Loucy (cell line): ENCODE measurements around the gene RAB22A.

Experiments used
- H2AFZ ChIP-seq: fragments of 200-600 bp; sonication (generic); 2 replicates; pipeline ENCODE4 v1.6.0; 2016; ENCODE audit warnings: antibody characterized with exemption, mild to moderate bottlenecking, low read length, moderate library complexity
- H3F3A ChIP-seq: fragments of 200-600 bp; 2 replicates; pipeline ENCODE4 v1.6.0; 2016; ENCODE audit warnings: antibody characterized with exemption, low read depth, mild to moderate bottlenecking
- H3K27me3 ChIP-seq: fragments of 200-600 bp; sonication (generic); 2 replicates; pipeline ENCODE4 v1.6.1; 2014; ENCODE audit warnings: low read length, mild to moderate bottlenecking; ENCODE audit not compliant: insufficient read depth, poor library complexity, severe bottlenecking
- H3K36me3 ChIP-seq: fragments of 200-600 bp; sonication (generic); 2 replicates; pipeline ENCODE4 v1.6.1; 2016; ENCODE audit warnings: low read length; ENCODE audit not compliant: insufficient read depth
- H3K4me1 ChIP-seq: fragments of 200-600 bp; sonication (generic); 2 replicates; pipeline ENCODE4 v1.5.1; 2014; ENCODE audit warnings: low read length, mild to moderate bottlenecking; ENCODE audit not compliant: insufficient read depth, poor library complexity, severe bottlenecking
- H3K4me2 ChIP-seq: fragments of 200-600 bp; sonication (generic); 2 replicates; pipeline ENCODE4 v1.6.0; 2014; ENCODE audit warnings: antibody characterized with exemption, low read length, low read depth, mild to moderate bottlenecking; ENCODE audit not compliant: poor library complexity, severe bottlenecking
- H3K4me3 ChIP-seq: fragments of 200-600 bp; sonication (generic); 2 replicates; pipeline ENCODE4 v1.5.1; 2014; ENCODE audit warnings: low read length, mild to moderate bottlenecking, mixed read lengths; ENCODE audit not compliant: poor library complexity, severe bottlenecking
- H3K79me2 ChIP-seq: fragments of 200-600 bp; sonication (generic); 2 replicates; pipeline ENCODE4 v1.6.1; 2014; ENCODE audit warnings: low read length; ENCODE audit not compliant: insufficient read depth
- H3K9ac ChIP-seq: fragments of 200-600 bp; sonication (generic); 2 replicates; pipeline ENCODE4 v1.6.0; 2014; ENCODE audit warnings: mild to moderate bottlenecking, low read depth, low read length, moderate library complexity; ENCODE audit not compliant: poor library complexity, severe bottlenecking
- H3K9me2 ChIP-seq: fragments of 200-600 bp; sonication (generic); replicated peaks from 2 replicates; pipeline ENCODE4 v1.6.1; 2016; ENCODE audit warnings: low read depth, low read length, mixed read lengths
- H3K9me3 ChIP-seq: fragments of 200-600 bp; sonication (generic); 2 replicates; pipeline ENCODE4 v1.6.1; 2014; ENCODE audit warnings: mild to moderate bottlenecking, antibody characterized with exemption, low read length, low read depth; ENCODE audit not compliant: insufficient read depth
- H4K20me1 ChIP-seq: fragments of 200-600 bp; sonication (generic); 2 replicates; pipeline ENCODE4 v1.6.0; 2014; ENCODE audit warnings: antibody characterized with exemption, low read length, mild to moderate bottlenecking; ENCODE audit not compliant: insufficient read depth, poor library complexity, severe bottlenecking
- EZH2phosphoT487 ChIP-seq: fragments of 200-600 bp; IDR thresholded peaks from 2 replicates; pipeline ENCODE4 v1.6.1; 2018; ENCODE audit warnings: antibody characterized with exemption, mild to moderate bottlenecking, moderate library complexity, borderline replicate concordance
- TF ChIP-seq, protein P1 (sequence below): fragments of 200-600 bp; sonication (generic); conservative IDR thresholded peaks from 2 replicates; pipeline ENCODE4 v1.5.1; 2014; ENCODE audit warnings: mild to moderate bottlenecking, antibody characterized with exemption, low read length

RAB22A gene

DNA sequence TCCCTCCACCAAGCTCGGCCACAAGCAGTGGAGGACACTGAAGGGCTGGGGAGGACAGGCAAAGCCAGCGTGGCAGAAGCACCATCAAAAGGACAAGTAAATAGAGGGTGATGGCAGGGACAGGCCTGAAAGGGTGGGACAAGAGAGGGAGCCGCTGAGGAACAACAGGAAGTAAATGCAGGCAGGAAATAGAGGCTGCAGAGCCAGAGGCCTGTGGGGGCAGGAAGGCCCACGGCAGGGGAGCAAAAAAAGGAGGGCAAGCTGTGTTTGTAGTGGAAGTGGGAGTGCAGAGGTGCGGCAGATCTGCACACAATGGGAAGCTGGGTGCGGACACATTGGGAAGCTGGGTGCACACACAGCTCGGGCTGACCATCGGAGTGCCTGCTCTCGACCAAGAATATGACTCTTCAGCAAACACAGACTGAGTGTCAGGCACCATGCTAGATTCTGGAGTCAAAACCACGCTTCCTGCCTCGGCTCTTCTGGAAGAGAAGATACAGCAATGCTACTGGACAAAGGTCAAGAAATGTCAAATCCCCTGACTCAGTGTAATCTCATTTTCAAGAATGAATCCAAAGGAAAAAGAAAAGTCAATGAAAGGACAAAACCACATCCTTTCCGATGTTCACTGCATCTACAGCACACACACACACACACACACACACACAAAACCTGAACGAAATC lies 40.4 kb upstream of the RAB22A start:
- H3F3A ChIP-seq, result no peaks in the 10 kb centered on the region
- H3K36me3 ChIP-seq, result no peaks in the 10 kb centered on the region
- TF ChIP-seq, protein P1, sequence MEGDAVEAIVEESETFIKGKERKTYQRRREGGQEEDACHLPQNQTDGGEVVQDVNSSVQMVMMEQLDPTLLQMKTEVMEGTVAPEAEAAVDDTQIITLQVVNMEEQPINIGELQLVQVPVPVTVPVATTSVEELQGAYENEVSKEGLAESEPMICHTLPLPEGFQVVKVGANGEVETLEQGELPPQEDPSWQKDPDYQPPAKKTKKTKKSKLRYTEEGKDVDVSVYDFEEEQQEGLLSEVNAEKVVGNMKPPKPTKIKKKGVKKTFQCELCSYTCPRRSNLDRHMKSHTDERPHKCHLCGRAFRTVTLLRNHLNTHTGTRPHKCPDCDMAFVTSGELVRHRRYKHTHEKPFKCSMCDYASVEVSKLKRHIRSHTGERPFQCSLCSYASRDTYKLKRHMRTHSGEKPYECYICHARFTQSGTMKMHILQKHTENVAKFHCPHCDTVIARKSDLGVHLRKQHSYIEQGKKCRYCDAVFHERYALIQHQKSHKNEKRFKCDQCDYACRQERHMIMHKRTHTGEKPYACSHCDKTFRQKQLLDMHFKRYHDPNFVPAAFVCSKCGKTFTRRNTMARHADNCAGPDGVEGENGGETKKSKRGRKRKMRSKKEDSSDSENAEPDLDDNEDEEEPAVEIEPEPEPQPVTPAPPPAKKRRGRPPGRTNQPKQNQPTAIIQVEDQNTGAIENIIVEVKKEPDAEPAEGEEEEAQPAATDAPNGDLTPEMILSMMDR, result no peak
- TF ChIP-seq EZH2phosphoT487, result no peak
- no peaks in the 10 kb centered on the region for H3K9me2 ChIP-seq
- H2AFZ ChIP-seq, result peak overlapping the region; percentile 77
- H4K20me1 ChIP-seq, result no peaks in the 10 kb centered on the region
- no peak overlapping the region for H3K4me3 ChIP-seq
- no peaks in the 10 kb centered on the region for H3K27me3 ChIP-seq
- H3K9me3 ChIP-seq, result peaks cover 3% of the 10 kb centered on the region; the same call in 1 of the 2 replicates
- peaks cover 25% of the 10 kb centered on the region for H3K4me1 ChIP-seq
- no peaks in the 10 kb centered on the region for H3K79me2 ChIP-seq
- peak overlapping the region; percentile 51 for H3K4me2 ChIP-seq
- peak overlapping the region; percentile 25 for H3K9ac ChIP-seq

DNA sequence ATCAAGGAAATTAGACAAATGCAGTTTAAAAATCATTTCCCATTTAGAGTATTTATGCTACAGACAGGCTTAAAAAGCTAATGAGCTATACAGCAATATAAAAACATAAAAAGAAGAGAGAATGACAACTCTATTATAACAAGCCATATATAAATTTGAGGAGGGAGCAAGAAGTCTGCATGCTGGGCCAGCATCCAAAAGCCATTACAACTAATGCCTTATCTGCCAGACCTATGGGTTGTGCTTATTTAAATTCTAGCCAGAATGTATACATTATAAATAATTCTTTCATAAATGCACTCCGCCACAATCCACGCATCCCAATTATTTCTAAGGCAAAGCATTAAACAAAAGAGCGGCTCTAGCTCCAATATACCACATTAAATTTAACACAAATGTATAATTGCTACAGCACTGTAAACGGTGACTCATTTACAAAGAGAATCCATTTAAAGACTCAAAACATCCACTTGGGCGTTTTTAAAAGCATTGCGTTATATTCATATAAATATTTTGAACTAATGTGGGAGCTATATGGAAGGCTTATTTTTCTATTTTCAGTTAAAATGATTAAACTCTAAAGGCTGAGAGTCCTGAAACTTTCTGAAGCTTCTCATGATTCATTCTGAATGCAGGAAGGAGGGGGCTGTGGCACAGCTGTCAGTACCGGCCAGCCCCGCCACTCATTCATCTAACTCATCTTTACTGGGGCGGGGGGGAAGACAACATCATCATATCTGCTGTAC lies 37.7 kb upstream of the RAB22A start:
- no peak for TF ChIP-seq EZH2phosphoT487
- TF ChIP-seq, protein P1, result no peak
- Histone ChIP-seq H3K4me2 (no peak overlapping the region), H3K9ac (no peak overlapping the region), H4K20me1 (no peaks in the 10 kb centered on the region), H3K36me3 (no peaks in the 10 kb centered on the region), H3K9me3 (peaks cover 6% of the 10 kb centered on the region; the same call in 1 of the 2 replicates), H3K4me1 (peaks cover 25% of the 10 kb centered on the region), H2AFZ (no peak overlapping the region), H3K9me2 (no peaks in the 10 kb centered on the region), H3K4me3 (no peak overlapping the region), H3K79me2 (no peaks in the 10 kb centered on the region), H3K27me3 (no peaks in the 10 kb centered on the region), H3F3A (no peaks in the 10 kb centered on the region)

DNA sequence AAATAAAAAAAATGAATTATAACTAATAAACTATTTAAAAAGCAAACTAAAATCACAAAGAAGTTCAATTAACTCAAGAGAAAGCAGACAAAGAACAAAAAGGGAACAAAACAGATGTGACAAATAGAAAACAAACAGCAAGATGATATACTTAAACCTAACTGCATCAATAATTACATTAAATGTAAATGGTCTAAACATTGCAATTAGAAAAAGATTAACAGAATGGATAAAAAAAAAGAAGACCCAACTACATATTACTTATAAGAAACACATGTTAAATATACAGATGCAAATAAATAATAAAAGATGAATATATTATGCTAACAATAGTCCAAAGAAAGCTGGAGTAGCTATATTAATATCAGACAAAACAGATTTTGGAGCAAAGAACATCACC lies 35.1 kb upstream of the RAB22A start:
- H3F3A ChIP-seq, result no peaks in the 10 kb centered on the region
- H2AFZ ChIP-seq, result no peak overlapping the region
- no peak overlapping the region for H3K9ac ChIP-seq
- H3K36me3 ChIP-seq, result no peaks in the 10 kb centered on the region
- peaks cover 6% of the 10 kb centered on the region; the same call in 1 of the 2 replicates for H3K9me3 ChIP-seq
- no peaks in the 10 kb centered on the region for H3K27me3 ChIP-seq
- TF ChIP-seq, protein P1, result no peak
- H3K9me2 ChIP-seq, result no peaks in the 10 kb centered on the region
- peaks cover 4% of the 10 kb centered on the region for H3K4me1 ChIP-seq
- no peaks in the 10 kb centered on the region for H3K79me2 ChIP-seq
- no peaks in the 10 kb centered on the region for H4K20me1 ChIP-seq
- no peak overlapping the region for H3K4me3 ChIP-seq
- H3K4me2 ChIP-seq, result no peak overlapping the region
